K562 (cell line): ENCODE results near the gene MKNK2. TPM values are rescaled to one million over a fixed set of nuclear protein-coding genes. Genes with fewer than 3 reads are reported as not detected.

Experiments used
- ATAC-seq: fragments of 200-7000 bp; cut with Tn5 transposase; 3 replicates; pipeline ENCODE4 v1.9.1; 2020; ENCODE audit warnings: moderate library complexity
- BruUV-seq: library from RNA; stranded (reverse); fragments of 400-500 nt; replicated peaks from 2 replicates; lab custom pipeline; 2021; lab: Mats Ljungman, UMichigan
- CTCF ChIA-PET: fragments of 300-600 bp; formaldehyde crosslinking; extraction: SDS; loops from one replicate; lab custom pipeline; 2021; ENCODE audit warnings: low intra/inter-chr PET ratio; lab: Yijun Ruan, JAX
- POLR2A ChIA-PET: fragments of 300-600, 350-650 bp; sonication (Branson Sonifier 250); formaldehyde crosslinking; extraction: SDS; loops from one replicate; lab custom pipeline; 2021; ENCODE audit warnings: antibody characterized with exemption, inconsistent platforms; lab: Yijun Ruan, JAX
- DNase-seq, 4 experiments: peaks; one replicate each; pipeline versions ENCODE4 v3.0.0 to v3.0.0-alpha.2; 2011 to 2018; ENCODE audit warnings: low spot score in 3 of 4, mixed read lengths in 3 of 4; ENCODE audit errors: extremely low read depth in 1 of 4
- FAIRE-seq: peaks from 2 replicates; lab custom pipeline; 2011; peaks lifted over from hg19 to GRCh38; lab: Jason Lieb, UNC
- H2AFZ ChIP-seq: 2 replicates; pipeline ENCODE4 v1.6.0; 2011; ENCODE audit warnings: low read depth, low read length, control low read depth, inconsistent platforms
- H3K27ac ChIP-seq: fragments of 200-600 bp; 3 replicates; pipeline ENCODE4 v1.8.0; 2011; ENCODE audit warnings: low read depth, mild to moderate bottlenecking, control low read depth, inconsistent platforms, low read length, moderate library complexity, mixed read lengths; ENCODE audit errors: extremely low read depth
- H3K27me3 ChIP-seq, 2 experiments: fragments of 300-600 bp in 1 of 2; 2 replicates in 1 of 2; 3 replicates in 1 of 2; pipeline versions ENCODE4 v1.6.0 to v1.8.0; 2011; ENCODE audit warnings: inconsistent platforms in 2 of 2, low read length in 2 of 2, mild to moderate bottlenecking in 1 of 2, mixed read lengths in 1 of 2, moderate library complexity in 1 of 2; ENCODE audit not compliant: control insufficient read depth in 2 of 2, insufficient read depth in 2 of 2
- H3K36me3 ChIP-seq: fragments of 300-600 bp; 3 replicates; pipeline ENCODE4 v1.8.0; 2011; ENCODE audit warnings: mild to moderate bottlenecking, low read length, inconsistent platforms; ENCODE audit not compliant: control insufficient read depth, insufficient read depth
- H3K4me1 ChIP-seq, 2 experiments: fragments of 200-600 bp in 1 of 2; replicated peaks in 1 of 2; 2 replicates in 1 of 2; 3 replicates in 1 of 2; pipeline versions ENCODE4 v1.5.1 to v1.8.0; 2011; ENCODE audit warnings: inconsistent platforms in 2 of 2, low read length in 2 of 2, mild to moderate bottlenecking in 1 of 2, mixed read lengths in 1 of 2, moderate library complexity in 1 of 2; ENCODE audit not compliant: control insufficient read depth in 2 of 2, insufficient read depth in 2 of 2
- H3K4me2 ChIP-seq: 2 replicates; pipeline ENCODE4 v1.6.1; 2011; ENCODE audit warnings: low read length, control low read depth, inconsistent platforms, mixed read lengths; ENCODE audit not compliant: insufficient read depth
- H3K4me3 ChIP-seq: fragments of 200-600 bp; sonication (generic), shearing (Covaris generic); 2 replicates; pipeline ENCODE4 v1.5.1; 2016; ENCODE audit warnings: control low read depth, inconsistent platforms
- H3K79me2 ChIP-seq: fragments of 200-600 bp; 3 replicates; pipeline ENCODE4 v1.8.0; 2011; ENCODE audit warnings: low read length, inconsistent platforms; ENCODE audit not compliant: control insufficient read depth, insufficient read depth
- H3K9ac ChIP-seq, 2 experiments: 2 replicates each; pipeline versions ENCODE4 v1.6.0 to v1.6.1; 2011; ENCODE audit warnings: low read depth in 2 of 2, low read length in 2 of 2, control low read depth in 1 of 2, inconsistent platforms in 1 of 2, mild to moderate bottlenecking in 1 of 2, mixed read lengths in 1 of 2; ENCODE audit not compliant: insufficient read depth in 1 of 2
- H3K9me1 ChIP-seq: one replicate; pipeline ENCODE4 v1.6.0; 2011; ENCODE audit warnings: inconsistent platforms, mild to moderate bottlenecking, low read length, moderate library complexity; ENCODE audit not compliant: control insufficient read depth, insufficient read depth
- H3K9me3 ChIP-seq: replicated peaks from 2 replicates; pipeline ENCODE4 v1.5.1; 2011; ENCODE audit warnings: low read depth, low read length, inconsistent platforms; ENCODE audit not compliant: control insufficient read depth, insufficient read depth
- H4K20me1 ChIP-seq: replicated peaks from 2 replicates; pipeline ENCODE4 v1.6.1; 2011; ENCODE audit warnings: low read length, inconsistent platforms, mixed read lengths; ENCODE audit not compliant: control insufficient read depth, insufficient read depth
- FOXK2 ChIP-seq, 2 experiments: fragments of 450-650 bp; IDR thresholded peaks in 1 of 2; conservative IDR thresholded peaks in 1 of 2; 2 replicates each; pipeline ENCODE4 v1.6.1; 2016; ENCODE audit warnings: low read depth in 2 of 2, mild to moderate bottlenecking in 1 of 2
- GMEB1 ChIP-seq: fragments of 250-450 bp; sonication (Bioruptor Pico); IDR thresholded peaks from 2 replicates; pipeline ENCODE4 v1.4.0; 2020; ENCODE audit warnings: mild to moderate bottlenecking
- GTF3C2 ChIP-seq: IDR thresholded peaks from 3 replicates; pipeline ENCODE4 v1.6.1; 2011; ENCODE audit warnings: borderline replicate concordance, mild to moderate bottlenecking, moderate library complexity; ENCODE audit not compliant: insufficient read length; ENCODE audit errors: extremely low read depth
- HEY1 ChIP-seq: fragments of 250-450 bp; sonication (Bioruptor Pico); IDR thresholded peaks from 2 replicates; pipeline ENCODE4 v1.5.0; 2020; ENCODE audit warnings: mild to moderate bottlenecking, moderate library complexity, borderline replicate concordance
- MLLT1 ChIP-seq, 2 experiments: fragments of 450-650 bp; IDR thresholded peaks; 2 replicates each; pipeline ENCODE4 v1.6.1; 2016
- NEUROD1 ChIP-seq: fragments of 150-350 bp; IDR thresholded peaks from 2 replicates; pipeline ENCODE4 v1.6.1; 2014; ENCODE audit warnings: borderline replicate concordance, low read length, low read depth; ENCODE audit not compliant: partially characterized antibody
- SNIP1 ChIP-seq: fragments of 450-650 bp; IDR thresholded peaks from 2 replicates; pipeline ENCODE4 v1.7.1; 2017; ENCODE audit warnings: low read depth, mild to moderate bottlenecking
- ZBTB9 ChIP-seq: fragments of 450-650 bp; formaldehyde crosslinking; IDR thresholded peaks from 2 replicates; pipeline ENCODE4 v1.4.0; 2020; ENCODE audit warnings: mild to moderate bottlenecking, moderate library complexity
- ZFP30 ChIP-seq: fragments of 250-450 bp; sonication (Bioruptor Pico); IDR thresholded peaks from 2 replicates; pipeline ENCODE4 v1.8.0; 2022; ENCODE audit warnings: moderate library complexity, mild to moderate bottlenecking, inconsistent platforms, borderline replicate concordance
- ZNF263 ChIP-seq: sonication (generic); formaldehyde crosslinking; IDR thresholded peaks from 2 replicates; pipeline ENCODE4 v1.8.0; 2022; ENCODE audit warnings: mild to moderate bottlenecking, missing genetic modification reagents, borderline replicate concordance
- ZNF561 ChIP-seq: fragments of 450-650 bp; formaldehyde crosslinking; conservative IDR thresholded peaks from 2 replicates; pipeline ENCODE4 v1.4.0; 2020; ENCODE audit warnings: mild to moderate bottlenecking, moderate library complexity
- ZNF584 ChIP-seq: fragments of 200-800 bp; sonication (Bioruptor generic); IDR thresholded peaks from 2 replicates; pipeline ENCODE4 v1.6.1; 2016; ENCODE audit warnings: low read depth, mild to moderate bottlenecking, missing genetic modification characterization, missing compliant biosample characterization
- WGBS: fragments of 100-300 bp; shearing (Covaris generic); methylation state at CpG from one replicate; pipeline ENCODE4 v1.1.6; 2016; ENCODE audit warnings: low coverage, mixed read lengths; ENCODE audit not compliant: insufficient coverage; ENCODE audit errors: missing lambda C conversion rate; 5-methylcytosine and 5-hydroxymethylcytosine counted together
- in situ Hi-C: fragments of 300-500 bp; cut with MboI; formaldehyde crosslinking; loops from 4 replicates; pipeline ENCODE4 v1.15.0; 2018; ENCODE audit warnings: inconsistent platforms, mixed read lengths
- intact Hi-C: fragments of 100-400 bp; cut with micrococcal nuclease; formaldehyde crosslinking; loops from 2 replicates; pipeline ENCODE4 v1.14.2; 2022
- polyA plus RNA-seq, 8 experiments: library from polyadenylated mRNA; depleted of rRNA in 4 of 8; stranded (reverse) in 5 of 8; unstranded in 3 of 8; fragments of >200 nt; fragmentation: Nextera tagmentation in 2 of 8; fragmentation: Illumina TruSeq in 1 of 8; extraction: Ambion mirVana in 2 of 8; extraction: Trizol in 1 of 8; gene quantifications; 2 replicates each; pipeline versions ENCODE4 v1.2.1 to v1.2.3, GENCODE V29; 2011 to 2014; ENCODE audit warnings: inconsistent platforms in 1 of 8, missing spikeins in 1 of 8
- total RNA-seq, 7 experiments: library from RNA; depleted of rRNA in 6 of 7; stranded (reverse); fragments of >200 nt in 6 of 7; fragmentation: Illumina TruSeq in 2 of 7; extraction: Trizol in 2 of 7; gene quantifications; 2 replicates each; pipeline versions ENCODE4 v1.2.1 to v1.2.3, GENCODE V29; 2011 to 2021; ENCODE audit warnings: low replicate concordance in 1 of 7

MKNK2 gene
- total and polyA plus RNA-seq, 9 of the 15 experiments (the other 6 are each of a cell fraction or from before 2014, with no cell fraction given) = 5.1 to 191 (median 51.9) TPM

- TF ChIP-seq ZNF263 (CRISPR knock-in tag) = peak; percentile 46; the same call in 1 of the 2 replicates
- no peak for TF ChIP-seq GMEB1 (CRISPR knock-in tag)
Measured at GRCh38 chr19:2032296-2032941, 18.6 kb downstream of the MKNK2 start (continued).

- WGBS = 71% methylated on average over 9 of the region's 9 CpGs
- Histone ChIP-seq H3K9me1 (no peaks in the 10 kb centered on the region), H3K4me1 (peaks cover 0 to 5% of the 10 kb centered on the region in 2 experiments; a peak in 2 of 5 replicates), H3K36me3 (no peaks in the 10 kb centered on the region), H2AFZ (no peak overlapping the region), H3K27me3 (no peaks in the 10 kb centered on the region), H4K20me1 (no peaks in the 10 kb centered on the region), H3K9ac (no peak overlapping the region), H3K27ac (no peak overlapping the region), H3K4me3 (no peak overlapping the region), H3K9me3 (no peaks in the 10 kb centered on the region), H3K4me2 (no peak overlapping the region), H3K79me2 (no peaks in the 10 kb centered on the region)
- no TSS peak for BruUV-seq
- ATAC-seq = no peak
- CTCF ChIA-PET = no interaction called here
- in situ Hi-C loops = no loop called here
- no peak for FAIRE-seq
- POLR2A ChIA-PET = interaction anchor here (0.7 kb wide), 1 partner anchor 14 kb away, joined by 3 read pairs; no protein-coding TSS in a partner anchor
- intact Hi-C loops = no loop called here
- no peak for DNase-seq
- TF ChIP-seq FOXK2 (conservative IDR thresholded peaks at IDR 0.05 in 1 of 2, IDR thresholded peaks at IDR 0.05 in 1 of 2; ENCODE audit: low read depth in 2 of 2) = no peak
- TF ChIP-seq ZBTB9 (CRISPR knock-in tag) = no peak
- TF ChIP-seq MLLT1 (IDR thresholded peaks at IDR 0.05) = no peak
- TF ChIP-seq GTF3C2 = no peak
- TF ChIP-seq NEUROD1 = no peak
- no peak for TF ChIP-seq ZNF584 (CRISPR knock-in tag)
- no peak for TF ChIP-seq HEY1 (CRISPR knock-in tag)
- TF ChIP-seq ZNF561 (CRISPR knock-in tag) = no peak
- TF ChIP-seq SNIP1 = no peak
- TF ChIP-seq ZFP30 (CRISPR knock-in tag) = no peak
Measured at GRCh38 chr19:2027361-2027760, 23.7 kb downstream of the MKNK2 start.
